Prostate gland (tissue), 2 donors: ENCODE results near the gene PELI1.

Experiments
- CTCF ChIP-seq, 4 experiments: fragments of 200-600 bp in 2 of 4; fragments of 450-650 bp in 2 of 4; sonication (generic) in 2 of 4; IDR thresholded peaks; 1 replicate in 3 of 4; 2 replicates in 1 of 4; pipeline ENCODE4 v1.5.1; 2016 to 2019; ENCODE audit warnings: antibody characterized with exemption in 4 of 4, mild to moderate bottlenecking in 2 of 4, moderate library complexity in 2 of 4
- POLR2A ChIP-seq: fragments of 450-650 bp; IDR thresholded peaks from one replicate; pipeline ENCODE4 v1.6.1; 2016; ENCODE audit warnings: antibody characterized with exemption, mild to moderate bottlenecking
- POLR2AphosphoS5 ChIP-seq: sonication (generic); formaldehyde crosslinking; IDR thresholded peaks from one replicate; pipeline ENCODE4 v1.6.1; 2017; ENCODE audit warnings: antibody characterized with exemption

- TF ChIP-seq POLR2AphosphoS5 (no peak), CTCF (IDR thresholded peaks at IDR 0.05) (no peak), POLR2A (no peak)
These were observed 24.0 kb upstream of the PELI1 start for GRCh38 chr2:64168201-64168600.
